K562 (cell line): Measurements from ENCODE around the gene ST3GAL3. TPM values are rescaled to one million over a fixed set of nuclear protein-coding genes. Genes with fewer than 3 reads are reported as not detected.

Experiments used
- ADNP ChIP-seq: fragments of 200-800 bp; sonication (Bioruptor generic); IDR thresholded peaks from 2 replicates; pipeline ENCODE4 v1.6.1; 2016; ENCODE audit warnings: missing genetic modification characterization, missing compliant biosample characterization
- LARP7 ChIP-seq: fragments of 450-650 bp; IDR thresholded peaks from 2 replicates; pipeline ENCODE4 v1.6.1; 2016
- NUFIP1 ChIP-seq: fragments of 450-650 bp; IDR thresholded peaks from 2 replicates; pipeline ENCODE4 v1.6.1; 2018; ENCODE audit not compliant: partially characterized antibody
- RAD51 ChIP-seq: fragments of 450-650 bp; IDR thresholded peaks from 2 replicates; pipeline ENCODE4 v1.7.1; 2016; ENCODE audit warnings: low read depth, mild to moderate bottlenecking, borderline replicate concordance
- RREB1 ChIP-seq: fragments of 250-450 bp; sonication (Bioruptor Pico); IDR thresholded peaks from 2 replicates; pipeline ENCODE4 v1.4.0; 2020
- SIN3B ChIP-seq: fragments of 450-650 bp; IDR thresholded peaks from 2 replicates; pipeline ENCODE4 v1.6.1; 2017; ENCODE audit warnings: low read depth, mild to moderate bottlenecking, moderate library complexity
- ZBTB9 ChIP-seq: fragments of 450-650 bp; formaldehyde crosslinking; IDR thresholded peaks from 2 replicates; pipeline ENCODE4 v1.4.0; 2020; ENCODE audit warnings: mild to moderate bottlenecking, moderate library complexity
- ZNF197 ChIP-seq: fragments of 200-800 bp; sonication (Bioruptor generic); IDR thresholded peaks from 2 replicates; pipeline ENCODE4 v1.6.1; 2016; ENCODE audit warnings: low read depth, missing genetic modification characterization, missing compliant biosample characterization
- ZNF707 ChIP-seq: fragments of 250-450 bp; sonication (Bioruptor Pico); conservative IDR thresholded peaks from 2 replicates; pipeline ENCODE4 v1.8.0; 2022; ENCODE audit warnings: inconsistent platforms, mild to moderate bottlenecking, moderate library complexity
- polyA plus RNA-seq, 8 experiments: library from polyadenylated mRNA; depleted of rRNA in 4 of 8; stranded (reverse) in 5 of 8; unstranded in 3 of 8; fragments of >200 nt; fragmentation: Nextera tagmentation in 2 of 8; fragmentation: Illumina TruSeq in 1 of 8; extraction: Ambion mirVana in 2 of 8; extraction: Trizol in 1 of 8; gene quantifications; 2 replicates each; pipeline versions ENCODE4 v1.2.1 to v1.2.3, GENCODE V29; 2011 to 2014; ENCODE audit warnings: inconsistent platforms in 1 of 8, missing spikeins in 1 of 8
- total RNA-seq, 7 experiments: library from RNA; depleted of rRNA in 6 of 7; stranded (reverse); fragments of >200 nt in 6 of 7; fragmentation: Illumina TruSeq in 2 of 7; extraction: Trizol in 2 of 7; gene quantifications; 2 replicates each; pipeline versions ENCODE4 v1.2.1 to v1.2.3, GENCODE V29; 2011 to 2021; ENCODE audit warnings: low replicate concordance in 1 of 7
- TF ChIP-seq, protein P1 (sequence below): sonication (generic); formaldehyde crosslinking; IDR thresholded peaks from 2 replicates; pipeline ENCODE4 v1.8.1; 2023; ENCODE audit warnings: missing genetic modification reagents, mild to moderate bottlenecking, borderline replicate concordance

The ST3GAL3 gene
- total and polyA plus RNA-seq, 9 of the 15 experiments (the other 6 are each of a cell fraction or from before 2014, with no cell fraction given): 1.2 to 18.9 (median 11.0) TPM

DNA sequence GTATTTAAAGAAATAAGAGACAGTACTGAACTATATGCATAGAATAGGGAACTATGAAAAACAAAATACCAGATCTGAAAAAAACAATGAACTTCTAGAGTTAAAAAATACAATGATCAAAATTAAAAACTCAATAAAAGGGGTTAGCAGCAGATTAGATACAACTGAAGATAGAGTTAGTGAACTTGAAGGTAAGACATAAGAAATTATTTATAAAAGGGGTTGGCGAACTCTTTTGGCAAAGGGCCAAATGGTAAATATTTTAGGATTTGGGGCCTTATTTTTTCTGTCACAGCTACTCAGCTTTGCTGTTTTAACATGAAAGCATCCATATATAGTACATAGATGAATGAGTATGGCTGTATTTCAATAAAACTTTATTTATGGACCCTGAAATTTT lies 111.4 kb downstream of the ST3GAL3 start (continued):
- TF ChIP-seq, protein P1, sequence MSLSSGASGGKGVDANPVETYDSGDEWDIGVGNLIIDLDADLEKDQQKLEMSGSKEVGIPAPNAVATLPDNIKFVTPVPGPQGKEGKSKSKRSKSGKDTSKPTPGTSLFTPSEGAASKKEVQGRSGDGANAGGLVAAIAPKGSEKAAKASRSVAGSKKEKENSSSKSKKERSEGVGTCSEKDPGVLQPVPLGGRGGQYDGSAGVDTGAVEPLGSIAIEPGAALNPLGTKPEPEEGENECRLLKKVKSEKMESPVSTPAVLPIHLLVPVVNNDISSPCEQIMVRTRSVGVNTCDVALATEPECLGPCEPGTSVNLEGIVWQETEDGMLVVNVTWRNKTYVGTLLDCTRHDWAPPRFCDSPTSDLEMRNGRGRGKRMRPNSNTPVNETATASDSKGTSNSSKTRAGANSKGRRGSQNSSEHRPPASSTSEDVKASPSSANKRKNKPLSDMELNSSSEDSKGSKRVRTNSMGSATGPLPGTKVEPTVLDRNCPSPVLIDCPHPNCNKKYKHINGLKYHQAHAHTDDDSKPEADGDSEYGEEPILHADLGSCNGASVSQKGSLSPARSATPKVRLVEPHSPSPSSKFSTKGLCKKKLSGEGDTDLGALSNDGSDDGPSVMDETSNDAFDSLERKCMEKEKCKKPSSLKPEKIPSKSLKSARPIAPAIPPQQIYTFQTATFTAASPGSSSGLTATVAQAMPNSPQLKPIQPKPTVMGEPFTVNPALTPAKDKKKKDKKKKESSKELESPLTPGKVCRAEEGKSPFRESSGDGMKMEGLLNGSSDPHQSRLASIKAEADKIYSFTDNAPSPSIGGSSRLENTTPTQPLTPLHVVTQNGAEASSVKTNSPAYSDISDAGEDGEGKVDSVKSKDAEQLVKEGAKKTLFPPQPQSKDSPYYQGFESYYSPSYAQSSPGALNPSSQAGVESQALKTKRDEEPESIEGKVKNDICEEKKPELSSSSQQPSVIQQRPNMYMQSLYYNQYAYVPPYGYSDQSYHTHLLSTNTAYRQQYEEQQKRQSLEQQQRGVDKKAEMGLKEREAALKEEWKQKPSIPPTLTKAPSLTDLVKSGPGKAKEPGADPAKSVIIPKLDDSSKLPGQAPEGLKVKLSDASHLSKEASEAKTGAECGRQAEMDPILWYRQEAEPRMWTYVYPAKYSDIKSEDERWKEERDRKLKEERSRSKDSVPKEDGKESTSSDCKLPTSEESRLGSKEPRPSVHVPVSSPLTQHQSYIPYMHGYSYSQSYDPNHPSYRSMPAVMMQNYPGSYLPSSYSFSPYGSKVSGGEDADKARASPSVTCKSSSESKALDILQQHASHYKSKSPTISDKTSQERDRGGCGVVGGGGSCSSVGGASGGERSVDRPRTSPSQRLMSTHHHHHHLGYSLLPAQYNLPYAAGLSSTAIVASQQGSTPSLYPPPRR: no peak
- TF ChIP-seq ZNF197: no peak
- TF ChIP-seq ADNP (tag): no peak
- no peak for TF ChIP-seq LARP7
- no peak for TF ChIP-seq RREB1 (CRISPR knock-in tag)
- no peak for TF ChIP-seq ZBTB9
- TF ChIP-seq SIN3B: no peak
- TF ChIP-seq RAD51: no peak
- TF ChIP-seq NUFIP1: no peak
- no peak for TF ChIP-seq ZNF707 (CRISPR knock-in tag)
